Ascending aorta (tissue), 2 donors: Measurements from ENCODE around the gene BRD3OS. TPM values are rescaled to one million over a fixed set of nuclear protein-coding genes. Genes with fewer than 3 reads are reported as not detected.

Experiments
- DNase-seq, 2 donors: peaks; one replicate each; pipeline ENCODE4 v3.0.0-alpha.2; 2019; ENCODE audit warnings: low spot score in 2 of 2
- H3K27ac ChIP-seq, 2 donors: fragments of 200-600 bp; sonication (generic); one replicate each; pipeline ENCODE4 v1.5.1; 2016 to 2017; ENCODE audit warnings: mild to moderate bottlenecking in 1 of 2
- H3K27me3 ChIP-seq: fragments of 200-600 bp; sonication (generic); one replicate; pipeline ENCODE4 v1.5.1; 2017
- H3K36me3 ChIP-seq, 2 donors: fragments of 200-600 bp; sonication (generic); one replicate each; pipeline ENCODE4 v1.5.1; 2016
- H3K4me1 ChIP-seq, 2 donors: fragments of 200-600 bp; sonication (generic); one replicate each; pipeline ENCODE4 v1.5.1; 2016 to 2017; ENCODE audit warnings: mild to moderate bottlenecking in 1 of 2
- H3K4me3 ChIP-seq, 2 donors: fragments of 200-600 bp; sonication (generic); one replicate each; pipeline ENCODE4 v1.5.1; 2016 to 2017; ENCODE audit warnings: mild to moderate bottlenecking in 1 of 2
- H3K9me3 ChIP-seq, 2 donors: fragments of 200-600 bp; sonication (generic); one replicate each; pipeline ENCODE4 v1.5.1; 2016
- intact Hi-C: fragments of 100-400 bp; cut with DNase I; formaldehyde crosslinking; loops from one replicate; pipeline ENCODE4 v1.15.1; 2023
- total RNA-seq: library from RNA; depleted of rRNA; stranded (reverse); fragments of >200 nt; gene quantifications from one replicate; pipeline ENCODE4 v1.1.0, GENCODE V29; 2016
- TF ChIP-seq, protein P1 (sequence below), 3 experiments: fragments of 200-600 bp in 2 of 3; fragments of 450-650 bp in 1 of 3; sonication (generic) in 2 of 3; IDR thresholded peaks; one replicate each; pipeline ENCODE4 v1.5.1; 2016 to 2019; ENCODE audit warnings: antibody characterized with exemption in 3 of 3, mild to moderate bottlenecking in 1 of 3, moderate library complexity in 1 of 3

The BRD3OS gene
- total RNA-seq, 1 donor from 2014 or later = 15.9 TPM

DNA sequence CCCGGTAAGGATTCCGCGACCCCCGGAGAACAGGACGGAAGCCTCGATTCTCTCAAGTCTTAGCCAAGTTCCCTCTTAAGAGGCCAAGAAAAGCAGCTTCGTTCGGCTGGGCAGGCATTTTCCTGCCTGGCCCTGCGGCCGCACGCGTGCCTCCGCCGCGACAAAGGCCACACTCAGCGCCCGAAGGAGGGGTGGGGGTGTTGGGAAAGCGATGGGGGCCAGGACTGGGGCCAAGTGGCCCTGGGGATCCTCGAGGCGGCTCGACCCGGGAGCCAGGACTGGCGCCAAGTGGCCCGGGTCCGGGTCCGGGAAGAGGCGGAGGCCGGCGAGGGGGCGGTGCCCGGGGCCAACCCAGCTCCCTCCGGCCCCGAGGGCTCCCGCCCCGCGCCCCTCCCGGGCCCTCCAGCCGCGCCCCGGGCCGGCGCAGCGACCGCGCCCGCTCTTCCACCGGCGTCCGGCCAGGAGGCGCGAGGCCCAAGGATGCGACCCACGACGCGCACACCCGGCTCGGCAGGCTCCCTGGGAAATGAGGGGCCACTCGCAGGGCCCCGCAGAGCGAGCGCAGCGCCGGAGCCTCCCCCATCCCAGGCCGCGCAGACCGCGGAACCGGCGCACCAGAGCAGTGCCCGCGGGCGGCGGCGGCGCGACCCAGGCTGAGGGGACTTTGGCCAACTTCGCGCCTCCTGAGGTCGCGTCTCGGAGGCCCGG, 33.9 kb upstream of the BRD3OS start:
- intact Hi-C loops = loop anchor here (5.0 kb wide), 1 partner anchor 459 kb away; the partner anchor contains the start of gene ADAMTSL2
- Histone ChIP-seq H3K36me3 (no peaks in the 10 kb centered on the region), H3K27ac (peak overlapping the region; percentile 58 to 75), H3K4me1 (peaks cover 0 to 23% of the 10 kb centered on the region in 2 donors), H3K9me3 (no peaks in the 10 kb centered on the region), H3K27me3 (no peaks in the 10 kb centered on the region), H3K4me3 (peak overlapping the region; percentile 63 to 95)
- TF ChIP-seq, protein P1, sequence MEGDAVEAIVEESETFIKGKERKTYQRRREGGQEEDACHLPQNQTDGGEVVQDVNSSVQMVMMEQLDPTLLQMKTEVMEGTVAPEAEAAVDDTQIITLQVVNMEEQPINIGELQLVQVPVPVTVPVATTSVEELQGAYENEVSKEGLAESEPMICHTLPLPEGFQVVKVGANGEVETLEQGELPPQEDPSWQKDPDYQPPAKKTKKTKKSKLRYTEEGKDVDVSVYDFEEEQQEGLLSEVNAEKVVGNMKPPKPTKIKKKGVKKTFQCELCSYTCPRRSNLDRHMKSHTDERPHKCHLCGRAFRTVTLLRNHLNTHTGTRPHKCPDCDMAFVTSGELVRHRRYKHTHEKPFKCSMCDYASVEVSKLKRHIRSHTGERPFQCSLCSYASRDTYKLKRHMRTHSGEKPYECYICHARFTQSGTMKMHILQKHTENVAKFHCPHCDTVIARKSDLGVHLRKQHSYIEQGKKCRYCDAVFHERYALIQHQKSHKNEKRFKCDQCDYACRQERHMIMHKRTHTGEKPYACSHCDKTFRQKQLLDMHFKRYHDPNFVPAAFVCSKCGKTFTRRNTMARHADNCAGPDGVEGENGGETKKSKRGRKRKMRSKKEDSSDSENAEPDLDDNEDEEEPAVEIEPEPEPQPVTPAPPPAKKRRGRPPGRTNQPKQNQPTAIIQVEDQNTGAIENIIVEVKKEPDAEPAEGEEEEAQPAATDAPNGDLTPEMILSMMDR (IDR thresholded peaks at IDR 0.05) = no peak
- DNase-seq = no peak

GRCh38 chr9:133991964-133992779, 33.1 kb upstream of the BRD3OS start, which contains the start of gene VAV2:
Gene VAV2, minus strand, starts transcription at chr9:133992324. Its CDS starts 46 bp downstream, at chr9:133992278.
- no peaks in the 10 kb centered on the region for H3K27me3 ChIP-seq
- H3K4me3 ChIP-seq = peak within 1 kb of the TSS; percentile 63 to 95
- no peaks in the 10 kb centered on the region for H3K36me3 ChIP-seq
- peak within 1 kb of the TSS; percentile 72 to 87 for H3K27ac ChIP-seq
- no peaks in the 10 kb centered on the region for H3K9me3 ChIP-seq
- H3K4me1 ChIP-seq = peaks cover 0 to 23% of the 10 kb centered on the region in 2 donors
- peak in 1 of 2 donors; percentile 79 for DNase-seq
- TF ChIP-seq, protein P1 (IDR thresholded peaks at IDR 0.05) = no peak
- intact Hi-C loops = loop anchor here (1.0 to 5.0 kb wide), 2 partner anchors 33 to 460 kb away; partner anchors contain the start of genes ADAMTSL2 and BRD3OS

DNA sequence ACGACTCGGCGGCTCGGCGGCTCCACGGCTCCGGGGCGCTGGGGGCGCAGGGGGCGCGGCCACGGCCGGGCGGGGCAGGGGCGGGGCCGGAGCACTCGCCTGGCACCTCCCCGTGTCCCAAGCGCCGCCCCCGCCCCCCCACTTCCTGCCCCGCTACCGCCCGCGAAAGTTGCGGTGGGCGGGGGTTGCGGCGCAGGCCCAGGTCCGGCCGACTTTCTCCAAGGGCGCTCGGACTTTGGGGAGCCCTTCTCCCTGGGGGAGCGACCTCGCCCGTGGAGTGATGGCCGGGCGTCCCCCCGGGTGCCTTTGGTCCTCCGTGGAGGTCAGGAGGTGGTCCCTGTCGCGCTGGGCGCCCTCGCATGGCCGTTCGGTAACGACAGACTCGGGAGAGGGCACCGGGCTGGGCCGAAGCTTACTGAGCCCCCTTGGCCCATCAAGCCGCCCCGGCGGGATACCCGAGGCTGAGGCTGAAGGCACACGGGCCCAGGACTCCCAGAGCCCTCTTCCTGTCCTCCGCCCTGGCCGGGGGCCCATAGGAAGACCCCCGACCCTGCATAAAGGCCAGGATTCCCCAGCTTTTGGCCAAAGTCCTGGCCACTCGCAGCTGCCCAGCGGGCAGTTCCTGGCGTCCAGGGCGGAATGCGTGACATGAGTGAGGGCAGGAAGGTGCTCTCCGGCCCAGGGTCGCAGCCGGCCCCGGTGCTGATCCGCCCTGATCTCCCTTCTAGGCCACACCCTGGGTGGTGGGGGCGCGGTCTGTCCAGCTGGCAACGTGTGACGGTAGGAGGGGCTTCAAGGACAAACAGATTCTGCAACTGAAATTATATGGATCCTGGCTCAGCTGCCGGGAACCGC, 32.3 kb upstream of the BRD3OS start:
- intact Hi-C loops = loop anchor here (1.0 to 5.0 kb wide), 2 partner anchors 32 to 461 kb away; partner anchors contain the start of genes ADAMTSL2 and BRD3OS
- DNase-seq = peak; percentile 44 to 92
- peak overlapping the region; percentile 63 to 95 for H3K4me3 ChIP-seq
- no peaks in the 10 kb centered on the region for H3K9me3 ChIP-seq
- H3K27ac ChIP-seq = peak overlapping the region; percentile 72 to 87
- TF ChIP-seq, protein P1 (IDR thresholded peaks at IDR 0.05) = peak; percentile 15 to 52 (median 44)
- H3K4me1 ChIP-seq = peaks cover 0 to 23% of the 10 kb centered on the region in 2 donors
- H3K36me3 ChIP-seq = no peaks in the 10 kb centered on the region
- H3K27me3 ChIP-seq = no peaks in the 10 kb centered on the region

DNA sequence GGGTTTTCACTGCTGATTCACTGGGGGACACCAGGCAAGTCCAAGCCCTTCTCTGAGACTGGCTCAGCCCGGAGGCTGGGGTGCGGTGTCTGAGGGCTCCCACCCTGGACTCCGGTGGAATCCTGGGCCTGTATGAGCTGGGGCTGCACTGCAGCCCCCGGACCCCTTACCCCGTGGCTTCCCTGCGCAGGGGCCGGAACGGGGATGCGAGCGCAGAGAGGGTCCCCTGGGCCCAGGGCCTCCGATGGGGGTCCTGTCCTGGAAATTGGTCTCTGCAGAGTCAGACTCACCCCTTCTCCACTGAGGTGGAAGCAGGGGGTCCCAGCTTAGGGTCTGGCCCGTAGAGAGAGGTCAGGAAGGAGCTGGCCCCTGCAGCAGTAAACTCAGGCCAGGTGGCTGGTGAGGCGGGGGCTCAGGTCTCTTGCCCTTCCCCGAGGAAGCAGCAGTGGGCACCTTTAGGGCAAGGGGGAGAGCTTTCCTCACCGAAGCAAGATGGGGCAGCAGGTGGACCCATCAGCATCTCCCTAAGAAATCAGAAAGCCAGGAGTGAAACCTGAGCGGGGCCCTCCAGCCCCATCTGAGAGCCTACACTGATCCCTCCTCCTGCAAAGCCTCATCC, 31.5 kb upstream of the BRD3OS start:
- peaks cover 0 to 23% of the 10 kb centered on the region in 2 donors for H3K4me1 ChIP-seq
- no peak for DNase-seq
- intact Hi-C loops = loop anchor here (1.0 to 5.0 kb wide), 2 partner anchors 200 to 461 kb away; partner anchors contain the start of gene ADAMTSL2
- no peaks in the 10 kb centered on the region for H3K27me3 ChIP-seq
- H3K9me3 ChIP-seq = no peaks in the 10 kb centered on the region
- peak overlapping the region; percentile 72 to 87 for H3K27ac ChIP-seq
- TF ChIP-seq, protein P1 (IDR thresholded peaks at IDR 0.05) = no peak
- no peaks in the 10 kb centered on the region for H3K36me3 ChIP-seq
- peak overlapping the region; percentile 63 to 95 for H3K4me3 ChIP-seq
